Body of pancreas (tissue), 4 donors: ENCODE results near the gene SERPINA6. TPM values are rescaled to one million over a fixed set of nuclear protein-coding genes. Genes with fewer than 3 reads are reported as not detected.

ENCODE experiments used
- ATAC-seq: fragments of 150-250 bp; one replicate; pipeline ENCODE4 v1.9.1; 2016
- DNase-seq, 4 donors: peaks; one replicate each; pipeline ENCODE4 v3.0.0-alpha.2; 2019
- H3K27ac ChIP-seq, 4 donors: fragments of 200-600 bp; sonication (generic); 1 replicate in 3 of 4; 2 replicates in 1 of 4; pipeline versions ENCODE4 v1.5.1 to v1.6.1; 2016 to 2019; ENCODE audit warnings: mild to moderate bottlenecking in 1 of 4, mixed read lengths in 1 of 4, moderate library complexity in 1 of 4
- H3K27me3 ChIP-seq, 2 donors: fragments of 200-600 bp; sonication (generic); one replicate each; pipeline ENCODE4 v1.6.0; 2016; ENCODE audit warnings: mild to moderate bottlenecking in 1 of 2
- H3K36me3 ChIP-seq, 2 donors: fragments of 200-600 bp; sonication (generic); replicated peaks in 1 of 2; 2 replicates each; pipeline ENCODE4 v1.5.1; 2016; ENCODE audit warnings: low read depth in 2 of 2; ENCODE audit not compliant: insufficient read depth in 1 of 2
- H3K4me1 ChIP-seq: fragments of 200-600 bp; sonication (generic); one replicate; pipeline ENCODE4 v1.6.0; 2016
- H3K4me3 ChIP-seq, 2 donors: fragments of 200-600 bp; sonication (generic); 1 replicate in 1 of 2; 2 replicates in 1 of 2; pipeline ENCODE4 v1.5.1; 2016 to 2019
- H3K9me3 ChIP-seq, 3 donors: fragments of 200-600 bp; sonication (generic); 1 replicate in 2 of 3; 2 replicates in 1 of 3; pipeline ENCODE4 v1.5.1; 2016
- POLR2A ChIP-seq, 3 donors: fragments of 450-650 bp; IDR thresholded peaks; one replicate each; pipeline ENCODE4 v1.6.1; 2016; ENCODE audit warnings: antibody characterized with exemption in 3 of 3, mild to moderate bottlenecking in 2 of 3
- WGBS, 2 donors: methylation state at CpG; one replicate each; pipeline ENCODE4 v1.1.5; 2017; 5-methylcytosine and 5-hydroxymethylcytosine counted together
- intact Hi-C: fragments of 100-400 bp; cut with DNase I; formaldehyde crosslinking; loops from one replicate; pipeline ENCODE4 v1.15.1; 2023
- total RNA-seq, 2 donors: library from RNA; depleted of rRNA; stranded (reverse); fragments of >200 nt; gene quantifications; one replicate each; pipeline ENCODE4 v1.1.0, GENCODE V29; 2016
- TF ChIP-seq, protein P1 (sequence below), 7 experiments: fragments of 450-650 bp in 4 of 7; fragments of 200-600 bp in 3 of 7; sonication (generic) in 3 of 7; IDR thresholded peaks; one replicate each; pipeline ENCODE4 v1.5.1; 2016 to 2019; ENCODE audit warnings: antibody characterized with exemption in 7 of 7

The SERPINA6 gene
- total RNA-seq, 2 donors from 2014 or later, result 6.5 to 10.9 TPM

DNA sequence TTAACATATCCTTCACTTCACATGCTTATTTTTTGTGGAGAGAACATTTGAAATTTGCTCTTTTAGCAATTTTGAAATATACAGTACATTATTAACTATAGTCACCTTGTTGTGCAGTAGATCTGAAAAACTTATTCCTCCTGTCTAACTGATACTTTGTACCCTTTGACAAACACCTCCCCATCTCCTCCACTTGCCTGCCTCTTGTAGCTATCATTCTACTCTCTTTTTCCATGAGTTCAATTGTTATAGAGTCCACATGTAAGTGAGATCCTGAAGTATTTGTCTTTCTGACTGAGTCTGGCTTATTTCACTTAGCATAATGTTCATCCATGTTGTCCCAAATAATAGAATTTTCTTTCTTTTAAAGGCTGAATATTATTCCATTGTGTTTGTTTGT is 9.5 kb upstream of the SERPINA6 start:
- Histone ChIP-seq H3K9me3 (no peaks in the 10 kb centered on the region), H3K27me3 (no peaks in the 10 kb centered on the region), H3K4me1 (no peaks in the 10 kb centered on the region), H3K36me3 (no peaks in the 10 kb centered on the region), H3K4me3 (no peak overlapping the region), H3K27ac (no peak overlapping the region)
- intact Hi-C loops, result no loop called here
- ATAC-seq, result no peak
- TF ChIP-seq, protein P1, sequence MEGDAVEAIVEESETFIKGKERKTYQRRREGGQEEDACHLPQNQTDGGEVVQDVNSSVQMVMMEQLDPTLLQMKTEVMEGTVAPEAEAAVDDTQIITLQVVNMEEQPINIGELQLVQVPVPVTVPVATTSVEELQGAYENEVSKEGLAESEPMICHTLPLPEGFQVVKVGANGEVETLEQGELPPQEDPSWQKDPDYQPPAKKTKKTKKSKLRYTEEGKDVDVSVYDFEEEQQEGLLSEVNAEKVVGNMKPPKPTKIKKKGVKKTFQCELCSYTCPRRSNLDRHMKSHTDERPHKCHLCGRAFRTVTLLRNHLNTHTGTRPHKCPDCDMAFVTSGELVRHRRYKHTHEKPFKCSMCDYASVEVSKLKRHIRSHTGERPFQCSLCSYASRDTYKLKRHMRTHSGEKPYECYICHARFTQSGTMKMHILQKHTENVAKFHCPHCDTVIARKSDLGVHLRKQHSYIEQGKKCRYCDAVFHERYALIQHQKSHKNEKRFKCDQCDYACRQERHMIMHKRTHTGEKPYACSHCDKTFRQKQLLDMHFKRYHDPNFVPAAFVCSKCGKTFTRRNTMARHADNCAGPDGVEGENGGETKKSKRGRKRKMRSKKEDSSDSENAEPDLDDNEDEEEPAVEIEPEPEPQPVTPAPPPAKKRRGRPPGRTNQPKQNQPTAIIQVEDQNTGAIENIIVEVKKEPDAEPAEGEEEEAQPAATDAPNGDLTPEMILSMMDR (IDR thresholded peaks at IDR 0.05), result no peak
- TF ChIP-seq POLR2A (IDR thresholded peaks at IDR 0.05), result no peak
- no peak for DNase-seq

DNA sequence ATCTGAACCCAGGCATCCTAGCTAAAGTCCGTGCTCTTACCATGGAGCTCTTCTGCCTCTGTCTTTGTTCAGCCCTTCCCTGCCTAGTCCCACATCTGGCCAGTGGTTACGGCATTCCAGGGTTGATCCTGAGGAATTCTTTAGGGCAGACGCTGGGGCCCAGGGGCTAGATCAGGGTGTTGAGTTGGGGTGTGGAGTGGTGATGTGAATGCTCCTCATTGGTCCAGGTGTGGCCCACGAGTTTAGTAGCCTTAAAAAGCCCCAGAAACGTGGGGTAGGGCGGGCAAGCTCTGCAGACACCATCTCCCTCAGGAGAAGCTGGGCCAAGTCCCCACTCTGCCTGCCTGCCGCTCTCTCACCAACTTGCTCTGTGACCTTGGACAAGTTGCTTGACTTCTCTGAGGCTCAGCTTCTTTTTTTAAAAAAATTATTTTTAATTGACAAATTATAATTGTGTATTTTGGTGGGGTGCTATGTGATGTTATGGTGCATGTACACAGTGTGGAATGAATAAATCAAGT is 9.0 kb upstream of the SERPINA6 start:
- TF ChIP-seq, protein P1 (IDR thresholded peaks at IDR 0.05), result no peak
- TF ChIP-seq POLR2A (IDR thresholded peaks at IDR 0.05), result no peak
- ATAC-seq (no peak), DNase-seq (no peak)
- WGBS, 2 donors, result 61 to 62% methylated on average over 7 of the region's 7 CpGs
- H3K27me3 ChIP-seq, result no peaks in the 10 kb centered on the region
- no peak overlapping the region for H3K4me3 ChIP-seq
- H3K4me1 ChIP-seq, result no peaks in the 10 kb centered on the region
- H3K36me3 ChIP-seq, result no peaks in the 10 kb centered on the region
- intact Hi-C loops, result no loop called here
- no peak overlapping the region for H3K27ac ChIP-seq
- H3K9me3 ChIP-seq, result no peaks in the 10 kb centered on the region

DNA sequence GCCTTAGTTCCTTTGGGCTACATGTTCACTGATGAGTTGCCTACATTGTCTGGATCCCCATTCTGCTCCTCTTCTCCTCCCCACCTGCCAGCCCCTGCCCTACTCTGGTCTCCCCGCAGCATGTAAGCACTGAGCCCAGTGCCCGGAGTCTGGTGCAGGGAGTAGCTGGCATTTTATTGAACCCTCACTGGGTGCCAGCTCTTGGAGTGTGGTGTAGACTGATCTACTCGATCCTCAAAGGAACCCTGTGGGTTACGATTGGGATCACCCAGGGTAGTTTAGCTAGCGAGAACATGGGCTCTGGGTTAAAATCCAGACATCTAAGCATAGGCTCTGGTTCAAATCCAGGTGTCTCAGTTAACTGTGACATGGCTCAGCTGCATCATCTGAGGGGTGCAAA is 8.3 kb upstream of the SERPINA6 start:
- DNase-seq (no peak), ATAC-seq (no peak)
- H3K4me3 ChIP-seq, result no peak overlapping the region
- H3K9me3 ChIP-seq, result no peaks in the 10 kb centered on the region
- no peaks in the 10 kb centered on the region for H3K27me3 ChIP-seq
- no peak for TF ChIP-seq POLR2A (IDR thresholded peaks at IDR 0.05)
- TF ChIP-seq, protein P1 (IDR thresholded peaks at IDR 0.05), result no peak
- H3K27ac ChIP-seq, result no peak overlapping the region
- intact Hi-C loops, result no loop called here
- H3K4me1 ChIP-seq, result no peaks in the 10 kb centered on the region
- WGBS, 2 donors, result 75 to 85% methylated on average over 4 to 5 of the region's 5 CpGs
- H3K36me3 ChIP-seq, result no peaks in the 10 kb centered on the region

DNA sequence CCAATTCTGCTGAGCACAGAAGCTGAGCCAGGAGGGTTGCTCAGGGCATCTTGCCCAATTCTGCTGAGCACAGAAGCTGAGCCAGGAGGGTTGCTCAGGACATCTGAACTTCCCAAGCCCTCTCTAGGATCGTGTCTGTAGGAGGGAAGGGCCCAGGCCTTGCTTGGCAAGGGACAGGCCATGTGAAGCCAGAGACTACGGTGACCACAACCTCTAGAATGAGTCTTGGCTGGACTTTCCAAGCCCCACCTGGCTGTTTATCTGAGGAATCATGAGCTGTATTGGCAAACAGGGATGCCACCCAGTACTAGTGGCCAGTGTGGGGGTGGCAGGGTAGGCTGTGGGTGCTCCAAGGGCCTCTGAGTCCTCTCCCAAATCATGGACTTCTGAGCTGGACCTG is 7.7 kb upstream of the SERPINA6 start:
- Histone ChIP-seq H3K4me1 (no peaks in the 10 kb centered on the region), H3K4me3 (no peak overlapping the region), H3K36me3 (no peaks in the 10 kb centered on the region), H3K27me3 (no peaks in the 10 kb centered on the region), H3K9me3 (no peaks in the 10 kb centered on the region), H3K27ac (no peak overlapping the region)
- DNase-seq (no peak), ATAC-seq (no peak)
- WGBS, 2 donors, result 44 to 60% methylated on average over 2 of the region's 2 CpGs
- no peak for TF ChIP-seq POLR2A (IDR thresholded peaks at IDR 0.05)
- TF ChIP-seq, protein P1 (IDR thresholded peaks at IDR 0.05), result no peak
- intact Hi-C loops, result no loop called here

DNA sequence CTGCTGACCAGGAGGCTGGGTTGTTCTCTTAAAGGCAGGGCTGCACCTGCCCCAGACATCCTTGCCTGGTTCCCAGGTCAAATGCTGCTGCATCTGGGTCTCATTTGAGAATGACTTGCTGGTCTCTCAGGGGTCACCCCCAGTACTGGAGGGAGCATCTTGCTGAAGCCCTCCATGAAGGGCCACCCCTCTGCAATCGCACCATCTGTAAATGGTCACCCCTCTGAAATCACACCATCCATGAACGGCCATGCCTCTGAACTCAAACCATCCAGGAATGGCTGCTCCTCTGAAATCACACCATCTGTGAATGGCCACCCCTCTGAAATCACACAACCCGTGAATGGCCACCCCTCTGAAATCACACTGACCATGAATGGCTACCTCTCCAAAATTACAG is 7.3 kb upstream of the SERPINA6 start:
- Histone ChIP-seq H3K4me3 (no peak overlapping the region), H3K36me3 (no peaks in the 10 kb centered on the region), H3K27ac (no peak overlapping the region), H3K4me1 (no peaks in the 10 kb centered on the region), H3K27me3 (no peaks in the 10 kb centered on the region), H3K9me3 (no peaks in the 10 kb centered on the region)
- TF ChIP-seq, protein P1 (IDR thresholded peaks at IDR 0.05), result no peak
- no peak for TF ChIP-seq POLR2A (IDR thresholded peaks at IDR 0.05)
- ATAC-seq (no peak), DNase-seq (no peak)
- 53 to 57% methylated on average over 2 to 3 of the region's 3 CpGs for whole genome bisulfite sequencing, 2 donors
- intact Hi-C loops, result no loop called here
